Pancreas (tissue), 10 donors: ENCODE data around the gene UNC5B. TPM values are rescaled to one million over a fixed set of nuclear protein-coding genes. Genes with fewer than 3 reads are reported as not detected.

ENCODE experiments used
- ATAC-seq, 4 donors: fragments of 200-7000 bp; cut with Tn5 transposase; one replicate each; pipeline versions ENCODE4 v1.8.0 to v1.9.1; 2020; ENCODE audit warnings: mild to moderate bottlenecking in 4 of 4, moderate library complexity in 4 of 4
- DNase-seq, 6 donors: peaks; one replicate each; pipeline ENCODE4 v3.0.0-alpha.2; 2020
- FAIRE-seq: peaks from 2 replicates; lab custom pipeline; 2012; peaks lifted over from hg19 to GRCh38; lab: Jason Lieb, UNC
- H3K27ac ChIP-seq, 4 donors: fragments of 200-600 bp; sonication (generic); 1 replicate in 3 of 4; 2 replicates in 1 of 4; pipeline versions ENCODE4 v1.5.0 to v1.8.0; 2020
- H3K27me3 ChIP-seq, 4 donors: fragments of 200-600 bp; one replicate each; pipeline ENCODE4 v1.8.0; 2021
- H3K36me3 ChIP-seq, 3 donors: fragments of 200-600 bp; sonication (generic) in 1 of 3; one replicate each; pipeline versions ENCODE4 v1.5.0 to v1.8.0; 2020 to 2021
- H3K4me1 ChIP-seq, 3 donors: fragments of 200-600 bp; one replicate each; pipeline ENCODE4 v1.8.0; 2021
- H3K4me3 ChIP-seq, 4 donors: fragments of 200-600 bp; sonication (generic) in 2 of 4; one replicate each; pipeline versions ENCODE4 v1.5.0 to v1.8.0; 2020 to 2021
- H3K9me3 ChIP-seq, 4 donors: fragments of 200-600 bp; one replicate each; pipeline ENCODE4 v1.8.0; 2021
- CTCF ChIP-seq, 4 donors: fragments of 200-600 bp; sonication (generic) in 3 of 4; IDR thresholded peaks; one replicate each; pipeline versions ENCODE4 v1.5.0 to v1.8.0; 2021; ENCODE audit warnings: antibody characterized with exemption in 4 of 4
- WGBS, 2 donors: extraction: QIAGEN DNeasy Blood & Tissue Kit; methylation state at CpG; one replicate each; pipeline ENCODE4 v1.1.7; 2013; 5-methylcytosine and 5-hydroxymethylcytosine counted together
- intact Hi-C, 3 donors: fragments of 100-400 bp; cut with DNase I; formaldehyde crosslinking; loops; one replicate each; pipeline versions ENCODE4 v1.11.1 to v1.14.2; 2022
- polyA plus RNA-seq, 2 donors: library from polyadenylated mRNA; stranded (reverse); fragments of 200-250 nt; gene quantifications; one replicate each; pipeline ENCODE4 v1.2.3, GENCODE V29; 2013
- total RNA-seq, 6 donors: library from RNA; stranded (reverse); fragmentation: NEBNext Ultra II Directional in 4 of 6; extraction: Animal tissue kit (Norgen Biotek cat#: 25700) in 4 of 6; gene quantifications; one replicate each; pipeline versions ENCODE4 v1.2.1 to v1.2.4, GENCODE V29; 2021 to 2023
- donor health status: healthy with polysubstance abuse.
- donor health status: DM: no; HTN: no; CAD: no; lungs with moderate emphysema.
- donor health status: DM: no; HTN: no; CAD: no.
- donor health status: control.
- donor health status: control.
- donor health status: Bipolar disorder and iron deficiency.
- donor health status: DM: yes; HTN: yes; CAD: no.
- donor health status: DM: no; HTN: no; CAD: no.
- donor health status: DM: no; HTN: no; CAD: no.
- donor health status: DM: yes; HTN: yes; CAD: no.

UNC5B gene
- total and polyA plus RNA-seq, 8 donors: 2.4 to 7.7 (median 4.2) TPM

GRCh38 chr10:71307469-71308085, 95.2 kb downstream of the UNC5B start:
- Histone ChIP-seq H3K27ac (no peak overlapping the region), H3K36me3 (no peaks in the 10 kb centered on the region), H3K9me3 (no peaks in the 10 kb centered on the region), H3K4me1 (no peaks in the 10 kb centered on the region), H3K27me3 (no peaks in the 10 kb centered on the region), H3K4me3 (no peak overlapping the region)
- TF ChIP-seq CTCF (IDR thresholded peaks at IDR 0.05): no peak
- peak in 1 of 6 donors; percentile 46 for DNase-seq
- no peak for FAIRE-seq
- 67 to 69% methylated on average over 8 of the region's 8 CpGs for WGBS, 2 donors
- peak in 3 of 4 donors; percentile 24 to 72 (median 31) for ATAC-seq
- intact Hi-C loops: loop anchor here in 1 of 3 donors (10.0 kb wide), 1 partner anchor 397 kb away; no protein-coding TSS in a partner anchor

- FAIRE-seq (no peak), ATAC-seq (no peak), DNase-seq (no peak)
- Histone ChIP-seq H3K4me3 (no peak overlapping the region), H3K36me3 (no peaks in the 10 kb centered on the region), H3K4me1 (no peaks in the 10 kb centered on the region), H3K9me3 (no peaks in the 10 kb centered on the region), H3K27me3 (no peaks in the 10 kb centered on the region), H3K27ac (no peak overlapping the region)
- intact Hi-C loops: loop anchor here in 1 of 3 donors (10.0 kb wide), 1 partner anchor 397 kb away; no protein-coding TSS in a partner anchor
- 63 to 79% methylated on average over 2 of the region's 2 CpGs for WGBS, 2 donors
- TF ChIP-seq CTCF (IDR thresholded peaks at IDR 0.05): no peak
These were observed 95.9 kb downstream of the UNC5B start for GRCh38 chr10:71308244-71308643.

GRCh38 chr10:71308985-71309384, 96.6 kb downstream of the UNC5B start:
- Histone ChIP-seq H3K4me3 (no peak overlapping the region), H3K36me3 (no peaks in the 10 kb centered on the region), H3K9me3 (no peaks in the 10 kb centered on the region), H3K4me1 (peaks cover 0 to under 1% (median 0%) of the 10 kb centered on the region in 3 donors), H3K27me3 (no peaks in the 10 kb centered on the region), H3K27ac (no peak overlapping the region)
- no peak for FAIRE-seq
- WGBS, 2 donors: 45 to 49% methylated on average over 3 of the region's 3 CpGs
- intact Hi-C loops: loop anchor here in 1 of 3 donors (10.0 kb wide), 1 partner anchor 396 kb away; no protein-coding TSS in a partner anchor
- TF ChIP-seq CTCF (IDR thresholded peaks at IDR 0.05): no peak
- no peak for ATAC-seq
- no peak for DNase-seq

- intact Hi-C loops: loop anchor here in 2 of 3 donors (10.0 kb wide), 4 partner anchors 255 to 395 kb away; no protein-coding TSS in a partner anchor
- H3K27ac ChIP-seq: no peak overlapping the region
- no peaks in the 10 kb centered on the region for H3K27me3 ChIP-seq
- H3K4me1 ChIP-seq: peaks cover 0 to 5% (median 0%) of the 10 kb centered on the region in 3 donors
- FAIRE-seq (no peak), ATAC-seq (no peak), DNase-seq (no peak)
- no peak overlapping the region for H3K4me3 ChIP-seq
- no peaks in the 10 kb centered on the region for H3K36me3 ChIP-seq
- TF ChIP-seq CTCF (IDR thresholded peaks at IDR 0.05): no peak
- H3K9me3 ChIP-seq: no peaks in the 10 kb centered on the region
- WGBS, 2 donors: 44 to 50% methylated on average over 3 of the region's 3 CpGs
These were observed 97.5 kb downstream of the UNC5B start for GRCh38 chr10:71309919-71310318.

- H3K27ac ChIP-seq: no peak overlapping the region
- DNase-seq (no peak), FAIRE-seq (no peak), ATAC-seq (no peak)
- intact Hi-C loops: loop anchor here in 2 of 3 donors (10.0 kb wide), 3 partner anchors 253 to 293 kb away; no protein-coding TSS in a partner anchor
- no peaks in the 10 kb centered on the region for H3K27me3 ChIP-seq
- no peak for TF ChIP-seq CTCF (IDR thresholded peaks at IDR 0.05)
- WGBS, 2 donors: 41 to 45% methylated on average over 1 of the region's 1 CpG
- no peaks in the 10 kb centered on the region for H3K36me3 ChIP-seq
- H3K4me1 ChIP-seq: peaks cover 0 to 5% (median 0%) of the 10 kb centered on the region in 3 donors
- H3K9me3 ChIP-seq: no peaks in the 10 kb centered on the region
- no peak overlapping the region for H3K4me3 ChIP-seq
These were observed 99.8 kb downstream of the UNC5B start for GRCh38 chr10:71312220-71312619.
